ENCODE results near the gene DR1. TPM values are rescaled to one million over a fixed set of nuclear protein-coding genes. Genes with fewer than 3 reads are reported as not detected.

DR1 gene
- total RNA-seq, 4 donors from 2014 or later, result 12.3 to 47.5 (median 32.9) TPM

- in situ Hi-C loops (cut with MboI; ENCODE audit: low pct_ligation_motif_present in 1 of 4, low pct_unique_long_range_greater_than_20kb in 1 of 4, low sequenced_read_pairs in 3 of 4), result loop anchor here in 2 of 4 donors (25.0 kb wide), 3 partner anchors 113 to 513 kb away; partner anchors contain the start of gene FNBP1L (in 1 of the 2)
- H3K27me3 ChIP-seq, result no peaks in the 10 kb centered on the region
- no peaks in the 10 kb centered on the region for H3K9me3 ChIP-seq
- TF ChIP-seq EP300 (IDR thresholded peaks at IDR 0.05; ENCODE audit: low read depth) (no peak), POLR2A (IDR thresholded peaks at IDR 0.05) (no peak), POLR2AphosphoS5 (IDR thresholded peaks at IDR 0.05) (no peak), CTCF (IDR thresholded peaks at IDR 0.05) (no peak)
- H3K36me3 ChIP-seq, result no peaks in the 10 kb centered on the region
- intact Hi-C loops (cut with DNase I; ENCODE audit: low total_unique reads), result no loop called here
- no peak overlapping the region for H3K4me3 ChIP-seq
- H3K4me1 ChIP-seq, result peaks cover 0 to 27% (median 0%) of the 10 kb centered on the region in 4 donors
- no peak for DNase-seq
- peak overlapping the region in 3 of 4 donors; percentile 26 to 47 (median 32) for H3K27ac ChIP-seq
- 53 to 54% methylated on average over 5 to 8 of the region's 8 CpGs for WGBS, 2 donors (ENCODE audit: low coverage in 1 of 2)
These were observed 20.9 kb upstream of the DR1 start for GRCh38 chr1:93324486-93325464.

GRCh38 chr1:93328809-93329760 lies 16.6 kb upstream of the DR1 start:
- Histone ChIP-seq H3K27me3 (no peaks in the 10 kb centered on the region), H3K36me3 (no peaks in the 10 kb centered on the region), H3K4me3 (no peak overlapping the region), H3K4me1 (peaks cover 0 to 18% (median 0%) of the 10 kb centered on the region in 4 donors), H3K9me3 (no peaks in the 10 kb centered on the region), H3K27ac (peak overlapping the region in 1 of 4 donors; percentile 55)
- no peak for TF ChIP-seq POLR2A (IDR thresholded peaks at IDR 0.05)
- peak; percentile 26 to 68 (median 40) for TF ChIP-seq POLR2AphosphoS5 (IDR thresholded peaks at IDR 0.05)
- intact Hi-C loops (cut with DNase I; ENCODE audit: low total_unique reads) (no loop called here), in situ Hi-C loops (cut with MboI; ENCODE audit: low pct_ligation_motif_present in 1 of 4, low pct_unique_long_range_greater_than_20kb in 1 of 4, low sequenced_read_pairs in 3 of 4) (no loop called here)
- 44 to 56% methylated on average over 2 to 3 of the region's 3 CpGs for WGBS, 2 donors (ENCODE audit: low coverage in 1 of 2)
- peak; percentile 18 for DNase-seq

- Histone ChIP-seq H3K36me3 (no peaks in the 10 kb centered on the region), H3K4me3 (no peak overlapping the region), H3K27ac (no peak overlapping the region), H3K4me1 (peaks cover 0 to 8% (median 0%) of the 10 kb centered on the region in 4 donors), H3K9me3 (no peaks in the 10 kb centered on the region), H3K27me3 (no peaks in the 10 kb centered on the region)
- in situ Hi-C loops (cut with MboI; ENCODE audit: low pct_ligation_motif_present in 1 of 4, low pct_unique_long_range_greater_than_20kb in 1 of 4, low sequenced_read_pairs in 3 of 4), result no loop called here
- intact Hi-C loops (cut with DNase I; ENCODE audit: low total_unique reads), result no loop called here
- DNase-seq, result no peak
- TF ChIP-seq POLR2AphosphoS5 (IDR thresholded peaks at IDR 0.05), result no peak
- TF ChIP-seq EP300 (IDR thresholded peaks at IDR 0.05; ENCODE audit: low read depth), result no peak
- TF ChIP-seq CTCF (IDR thresholded peaks at IDR 0.05), result no peak
- TF ChIP-seq POLR2A (IDR thresholded peaks at IDR 0.05), result no peak
- WGBS, 2 donors (ENCODE audit: low coverage in 1 of 2), result 100% methylated on average over 1 of the region's 1 CpG
These were observed 15.5 kb upstream of the DR1 start for GRCh38 chr1:93330196-93330595.

- intact Hi-C loops (cut with DNase I; ENCODE audit: low total_unique reads), result no loop called here
- no peak for DNase-seq
- H3K27me3 ChIP-seq, result no peaks in the 10 kb centered on the region
- TF ChIP-seq CTCF (IDR thresholded peaks at IDR 0.05) (no peak), EP300 (IDR thresholded peaks at IDR 0.05; ENCODE audit: low read depth) (no peak), POLR2AphosphoS5 (IDR thresholded peaks at IDR 0.05) (no peak), POLR2A (IDR thresholded peaks at IDR 0.05) (no peak)
- peaks cover 0 to 5% (median 0%) of the 10 kb centered on the region in 4 donors for H3K4me1 ChIP-seq
- H3K9me3 ChIP-seq, result no peaks in the 10 kb centered on the region
- no peaks in the 10 kb centered on the region for H3K36me3 ChIP-seq
- in situ Hi-C loops (cut with MboI; ENCODE audit: low pct_ligation_motif_present in 1 of 4, low pct_unique_long_range_greater_than_20kb in 1 of 4, low sequenced_read_pairs in 3 of 4), result no loop called here
- 83 to 84% methylated on average over 3 of the region's 3 CpGs for WGBS, 2 donors (ENCODE audit: low coverage in 1 of 2)
- no peak overlapping the region for H3K4me3 ChIP-seq
- no peak overlapping the region for H3K27ac ChIP-seq
These were observed 15.1 kb upstream of the DR1 start for GRCh38 chr1:93330617-93331016.

Data from transverse colon (tissue), 4 donors.